HCEC 1CT (cell line): ENCODE results near the gene POLR1A.

Source experiments
- DNase-seq: peaks from one replicate; pipeline ENCODE4 v3.0.0-alpha.2; 2017

POLR1A gene

GRCh38 chr2:86105252-86105968 is at the start of gene POLR1A:
Gene POLR1A (minus strand): TSS chr2:86105886. CDS start chr2:86105776, 110 bp downstream.
- DNase-seq, result peak; percentile 92

GRCh38 chr2:86150502-86150901 is 44.8 kb upstream of the POLR1A start:
- DNase-seq, result no peak

- no peak for DNase-seq
Observed at GRCh38 chr2:86147793-86148192, 42.1 kb upstream of the POLR1A start.

GRCh38 chr2:86143926-86144685 is 38.4 kb upstream of the POLR1A start:
- no peak for DNase-seq

- DNase-seq, result no peak
Observed at GRCh38 chr2:86143307-86143706, 37.6 kb upstream of the POLR1A start.

- DNase-seq, result no peak
Observed at GRCh38 chr2:86142436-86143257, 37.0 kb upstream of the POLR1A start.

- no peak for DNase-seq
Observed at GRCh38 chr2:86140969-86141392, 35.3 kb upstream of the POLR1A start.

- DNase-seq, result no peak
Observed at GRCh38 chr2:86139981-86140380, 34.3 kb upstream of the POLR1A start.

GRCh38 chr2:86138736-86139625 is 33.3 kb upstream of the POLR1A start:
- DNase-seq, result no peak

GRCh38 chr2:86136141-86136540 is 30.5 kb upstream of the POLR1A start:
- DNase-seq, result no peak

- no peak for DNase-seq
Observed at GRCh38 chr2:86135653-86136052, 30.0 kb upstream of the POLR1A start.

GRCh38 chr2:86134709-86135108 is 29.0 kb upstream of the POLR1A start:
- no peak for DNase-seq

- no peak for DNase-seq
Observed at GRCh38 chr2:86124683-86125082, 19.0 kb upstream of the POLR1A start.

- no peak for DNase-seq
Observed at GRCh38 chr2:86123328-86123925, 17.7 kb upstream of the POLR1A start.

- DNase-seq, result no peak
Observed at GRCh38 chr2:86118130-86118529, 12.4 kb upstream of the POLR1A start.

- DNase-seq, result no peak
Observed at GRCh38 chr2:86107031-86107430, 1.3 kb upstream of the POLR1A start.

GRCh38 chr2:86105969-86106945 is 571 bp upstream of the POLR1A start, which contains the start of gene PTCD3:
Gene PTCD3 (plus strand): TSS chr2:86106235. CDS start chr2:86106248, 13 bp downstream.
- DNase-seq, result peak; percentile 98

- no peak for DNase-seq
Observed at GRCh38 chr2:86102157-86102556, 3.5 kb downstream of the POLR1A start.

GRCh38 chr2:86097913-86098312 is 7.8 kb downstream of the POLR1A start:
- DNase-seq, result no peak

- no peak for DNase-seq
Observed at GRCh38 chr2:86097114-86097896, 8.4 kb downstream of the POLR1A start.
